ENCODE results near the gene THEMIS.
"Not testable (repeated sequence)": the region's sequence is repeated elsewhere in the genome, so short reads cannot be mapped to it uniquely, and the experiment has no call there.

The THEMIS gene

GRCh38 chr6:127893541-127893940 is 7.3 kb downstream of the THEMIS start:
- DNase-seq: no peak
- no peak for TF ChIP-seq GATA1 (IDR thresholded peaks at IDR 0.05; ENCODE audit: low read depth, low read length)
- no peak for TF ChIP-seq POLR2A (IDR thresholded peaks at IDR 0.05; ENCODE audit: low read length)

GRCh38 chr6:127891731-127892326 is 9.0 kb downstream of the THEMIS start:
- TF ChIP-seq GATA1 (IDR thresholded peaks at IDR 0.05; ENCODE audit: low read depth, low read length) (no peak), POLR2A (IDR thresholded peaks at IDR 0.05; ENCODE audit: low read length) (no peak)

GRCh38 chr6:127886603-127887002 is 14.3 kb downstream of the THEMIS start:
- no peak for TF ChIP-seq POLR2A (IDR thresholded peaks at IDR 0.05; ENCODE audit: low read length)
- TF ChIP-seq GATA1 (IDR thresholded peaks at IDR 0.05; ENCODE audit: low read depth, low read length): no peak

More at GRCh38 chr6:127891731-127892326, 9.0 kb downstream of the THEMIS start:
- DNase-seq: no peak

GRCh38 chr6:127884134-127884533 is 16.7 kb downstream of the THEMIS start:
- TF ChIP-seq GATA1 (IDR thresholded peaks at IDR 0.05; ENCODE audit: low read depth, low read length) (no peak), POLR2A (IDR thresholded peaks at IDR 0.05; ENCODE audit: low read length) (no peak)
- no peak for DNase-seq

More at GRCh38 chr6:127886603-127887002, 14.3 kb downstream of the THEMIS start:
- DNase-seq: no peak

GRCh38 chr6:127881949-127882348 is 18.9 kb downstream of the THEMIS start:
- DNase-seq: not testable (repeated sequence)

- no peak for DNase-seq
- no peak for TF ChIP-seq POLR2A (IDR thresholded peaks at IDR 0.05; ENCODE audit: low read length)
- no peak for TF ChIP-seq GATA1 (IDR thresholded peaks at IDR 0.05; ENCODE audit: low read depth, low read length)
These were observed 20.4 kb downstream of the THEMIS start for GRCh38 chr6:127880429-127880828.

- no peak for DNase-seq
- TF ChIP-seq POLR2A (IDR thresholded peaks at IDR 0.05; ENCODE audit: low read length) (no peak), GATA1 (IDR thresholded peaks at IDR 0.05; ENCODE audit: low read depth, low read length) (no peak)
These were observed 21.2 kb downstream of the THEMIS start for GRCh38 chr6:127879685-127880084.

GRCh38 chr6:127878115-127878514 is 22.7 kb downstream of the THEMIS start:
- TF ChIP-seq POLR2A (IDR thresholded peaks at IDR 0.05; ENCODE audit: low read length): no peak
- no peak for TF ChIP-seq GATA1 (IDR thresholded peaks at IDR 0.05; ENCODE audit: low read depth, low read length)
- no peak for DNase-seq

- DNase-seq: no peak
- TF ChIP-seq GATA1 (IDR thresholded peaks at IDR 0.05; ENCODE audit: low read depth, low read length): no peak
- TF ChIP-seq POLR2A (IDR thresholded peaks at IDR 0.05; ENCODE audit: low read length): no peak
These were observed 23.6 kb downstream of the THEMIS start for GRCh38 chr6:127877231-127877630.

- DNase-seq: no peak
- TF ChIP-seq GATA1 (IDR thresholded peaks at IDR 0.05; ENCODE audit: low read depth, low read length) (no peak), POLR2A (IDR thresholded peaks at IDR 0.05; ENCODE audit: low read length) (no peak)
These were observed 31.0 kb downstream of the THEMIS start for GRCh38 chr6:127869772-127870404.

- DNase-seq: no peak
- TF ChIP-seq POLR2A (IDR thresholded peaks at IDR 0.05; ENCODE audit: low read length): no peak
- TF ChIP-seq GATA1 (IDR thresholded peaks at IDR 0.05; ENCODE audit: low read depth, low read length): no peak
These were observed 31.7 kb downstream of the THEMIS start for GRCh38 chr6:127869183-127869582.

GRCh38 chr6:127868338-127868737 is 32.5 kb downstream of the THEMIS start:
- TF ChIP-seq POLR2A (IDR thresholded peaks at IDR 0.05; ENCODE audit: low read length): no peak
- TF ChIP-seq GATA1 (IDR thresholded peaks at IDR 0.05; ENCODE audit: low read depth, low read length): no peak
- no peak for DNase-seq

GRCh38 chr6:127866766-127867165 is 34.1 kb downstream of the THEMIS start:
- TF ChIP-seq POLR2A (IDR thresholded peaks at IDR 0.05; ENCODE audit: low read length): no peak
- no peak for TF ChIP-seq GATA1 (IDR thresholded peaks at IDR 0.05; ENCODE audit: low read depth, low read length)
- no peak for DNase-seq

- TF ChIP-seq POLR2A (IDR thresholded peaks at IDR 0.05; ENCODE audit: low read length): no peak
- no peak for DNase-seq
These were observed 35.8 kb downstream of the THEMIS start for GRCh38 chr6:127865108-127865507.

- DNase-seq: no peak
- TF ChIP-seq GATA1 (IDR thresholded peaks at IDR 0.05; ENCODE audit: low read depth, low read length) (no peak), POLR2A (IDR thresholded peaks at IDR 0.05; ENCODE audit: low read length) (no peak)
These were observed 36.2 kb downstream of the THEMIS start for GRCh38 chr6:127864701-127865100.

Data from erythroblast (primary cell).